NCI-H1930 (cell line): Measurements from ENCODE around the gene PRKCA.
"Not testable (repeated sequence)": the region's sequence is repeated elsewhere in the genome, so short reads cannot be mapped to it uniquely, and the experiment has no call there.

Source experiments
- DNase-seq, 2 experiments: peaks; one replicate each; lab custom pipeline; 2025; lab: John Stamatoyannopoulos, UW

PRKCA gene

GRCh38 chr17:66386498-66387351, 84.3 kb downstream of the PRKCA start:
- DNase-seq: no peak

GRCh38 chr17:66387392-66387981, 85.1 kb downstream of the PRKCA start:
- no peak for DNase-seq

- DNase-seq: no peak
These were observed 90.5 kb downstream of the PRKCA start for GRCh38 chr17:66392783-66393437.

- no peak for DNase-seq
These were observed 93.5 kb downstream of the PRKCA start for GRCh38 chr17:66395961-66396360.

GRCh38 chr17:66397486-66397885, 95.1 kb downstream of the PRKCA start:
- DNase-seq: no peak

- DNase-seq: no peak
These were observed 95.6 kb downstream of the PRKCA start for GRCh38 chr17:66398059-66398458.

- DNase-seq: no peak
These were observed 96.2 kb downstream of the PRKCA start for GRCh38 chr17:66398617-66399016.

- DNase-seq: no peak
These were observed 97.0 kb downstream of the PRKCA start for GRCh38 chr17:66399441-66399840.

GRCh38 chr17:66400041-66400688, 97.8 kb downstream of the PRKCA start:
- not testable (repeated sequence) for DNase-seq

GRCh38 chr17:66400698-66401097, 98.3 kb downstream of the PRKCA start:
- DNase-seq: no peak

GRCh38 chr17:66401364-66401763, 99.0 kb downstream of the PRKCA start:
- DNase-seq: no peak

- no peak for DNase-seq
These were observed 101.6 kb downstream of the PRKCA start for GRCh38 chr17:66403846-66404556.

- no peak for DNase-seq
These were observed 103.6 kb downstream of the PRKCA start for GRCh38 chr17:66405836-66406677.

GRCh38 chr17:66406701-66407644, 104.6 kb downstream of the PRKCA start:
- no peak for DNase-seq

GRCh38 chr17:66407864-66408263, 105.5 kb downstream of the PRKCA start:
- no peak for DNase-seq

GRCh38 chr17:66411520-66411919, 109.1 kb downstream of the PRKCA start:
- DNase-seq: no peak

GRCh38 chr17:66412857-66413558, 110.6 kb downstream of the PRKCA start:
- no peak for DNase-seq

GRCh38 chr17:66413559-66414520, 111.4 kb downstream of the PRKCA start:
- no peak for DNase-seq
